Muscle layer of duodenum (tissue), 2 donors: ENCODE results near the gene FUNDC2.

Experiments used
- H3K27ac ChIP-seq: one replicate; pipeline ENCODE4 v1.7.0; 2013; ENCODE audit warnings: mild to moderate bottlenecking, low read length
- H3K27me3 ChIP-seq: one replicate; pipeline ENCODE4 v1.7.0; 2013; ENCODE audit warnings: low read depth, mild to moderate bottlenecking, control low read depth, low read length
- H3K36me3 ChIP-seq, 2 donors: one replicate each; pipeline ENCODE4 v1.7.0; 2013; ENCODE audit warnings: low read length in 2 of 2, control low read depth in 1 of 2, mild to moderate bottlenecking in 1 of 2; ENCODE audit not compliant: insufficient read depth in 2 of 2, control insufficient read depth in 1 of 2
- H3K4me1 ChIP-seq, 2 donors: one replicate each; pipeline ENCODE4 v1.7.0; 2013; ENCODE audit warnings: low read length in 2 of 2, mild to moderate bottlenecking in 2 of 2, control low read depth in 1 of 2, moderate library complexity in 1 of 2; ENCODE audit not compliant: insufficient read depth in 2 of 2, control insufficient read depth in 1 of 2
- H3K4me3 ChIP-seq, 2 donors: one replicate each; pipeline ENCODE4 v1.7.0; 2013; ENCODE audit warnings: low read length in 2 of 2, low read depth in 1 of 2, mild to moderate bottlenecking in 1 of 2
- H3K9me3 ChIP-seq, 2 donors: one replicate each; pipeline ENCODE4 v1.7.0; 2013; ENCODE audit warnings: low read length in 2 of 2, control low read depth in 1 of 2, mild to moderate bottlenecking in 1 of 2; ENCODE audit not compliant: control insufficient read depth in 1 of 2
- donor health status: healthy.

Gene FUNDC2, protein sequence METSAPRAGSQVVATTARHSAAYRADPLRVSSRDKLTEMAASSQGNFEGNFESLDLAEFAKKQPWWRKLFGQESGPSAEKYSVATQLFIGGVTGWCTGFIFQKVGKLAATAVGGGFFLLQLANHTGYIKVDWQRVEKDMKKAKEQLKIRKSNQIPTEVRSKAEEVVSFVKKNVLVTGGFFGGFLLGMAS

DNA sequence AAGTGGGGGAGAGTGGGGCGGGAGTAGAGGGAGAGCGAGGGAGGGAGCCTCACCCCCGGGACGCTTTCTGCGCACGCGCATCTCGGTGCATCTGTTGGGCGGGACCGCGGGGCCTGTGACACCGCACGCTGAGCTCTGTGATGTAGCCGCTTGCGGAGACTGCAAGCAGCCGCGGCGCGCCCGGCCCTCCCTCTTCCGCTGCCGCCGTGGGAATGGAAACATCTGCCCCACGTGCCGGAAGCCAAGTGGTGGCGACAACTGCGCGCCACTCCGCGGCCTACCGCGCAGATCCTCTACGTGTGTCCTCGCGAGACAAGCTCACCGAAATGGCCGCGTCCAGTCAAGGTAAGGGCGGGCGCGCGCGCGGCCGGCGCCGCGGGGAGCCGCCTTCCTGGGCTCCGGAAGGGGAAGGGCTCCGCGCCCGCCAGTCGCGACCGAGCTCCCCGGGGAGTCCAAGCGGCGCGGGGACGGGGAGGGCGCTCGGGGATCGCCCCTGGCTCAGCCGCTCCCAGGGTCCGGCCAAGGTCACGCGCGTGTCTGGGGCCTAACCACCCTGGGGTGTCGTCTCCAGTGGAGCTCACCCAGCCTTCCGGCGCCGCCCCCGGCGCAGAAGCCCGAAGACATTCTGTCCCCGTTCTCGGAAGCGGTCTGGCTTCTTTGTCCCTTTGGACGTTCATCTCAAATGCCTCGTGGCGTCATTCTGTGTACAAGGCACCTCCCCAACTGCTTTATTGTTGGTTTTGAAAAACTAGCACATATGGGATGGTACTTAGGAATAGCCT is at the start of gene FUNDC2:
Gene FUNDC2 (plus strand): TSS at position 118 of the 782 bp plus-strand sequence. CDS start 95 bp downstream, at position 213.
- Histone ChIP-seq H3K27me3 (no peaks in the 10 kb centered on the region), H3K4me3 (peak within 1 kb of the TSS; percentile 69 to 91), H3K9me3 (no peaks in the 10 kb centered on the region), H3K4me1 (no peaks in the 10 kb centered on the region), H3K27ac (peak within 1 kb of the TSS; percentile 99), H3K36me3 (peaks cover 0 to 5% of the 10 kb centered on the region in 2 donors)

DNA sequence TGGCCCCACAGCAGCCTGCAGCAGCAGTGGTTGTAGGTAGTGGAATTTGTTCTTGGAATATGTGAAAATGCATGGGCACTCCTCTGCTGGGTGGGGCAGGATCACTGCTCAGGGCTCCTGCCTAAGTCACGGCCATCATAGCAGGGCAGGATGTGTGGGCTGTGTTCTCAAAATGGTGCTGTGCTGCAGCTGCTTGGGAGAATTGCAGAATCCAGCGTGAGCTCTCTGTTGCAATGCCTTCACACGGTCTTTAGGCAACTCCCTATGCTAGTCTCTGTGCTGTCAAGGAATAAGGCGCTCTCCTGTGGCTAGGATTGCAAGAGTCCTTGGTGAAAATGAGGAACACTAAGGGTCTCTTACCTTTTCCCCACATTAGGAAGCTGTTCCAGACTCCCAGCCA is 47.0 kb upstream of the FUNDC2 start:
- no peaks in the 10 kb centered on the region for H3K27me3 ChIP-seq
- H3K4me3 ChIP-seq = no peak overlapping the region
- no peaks in the 10 kb centered on the region for H3K9me3 ChIP-seq
- H3K27ac ChIP-seq = no peak overlapping the region
- no peaks in the 10 kb centered on the region for H3K36me3 ChIP-seq
- no peaks in the 10 kb centered on the region for H3K4me1 ChIP-seq

DNA sequence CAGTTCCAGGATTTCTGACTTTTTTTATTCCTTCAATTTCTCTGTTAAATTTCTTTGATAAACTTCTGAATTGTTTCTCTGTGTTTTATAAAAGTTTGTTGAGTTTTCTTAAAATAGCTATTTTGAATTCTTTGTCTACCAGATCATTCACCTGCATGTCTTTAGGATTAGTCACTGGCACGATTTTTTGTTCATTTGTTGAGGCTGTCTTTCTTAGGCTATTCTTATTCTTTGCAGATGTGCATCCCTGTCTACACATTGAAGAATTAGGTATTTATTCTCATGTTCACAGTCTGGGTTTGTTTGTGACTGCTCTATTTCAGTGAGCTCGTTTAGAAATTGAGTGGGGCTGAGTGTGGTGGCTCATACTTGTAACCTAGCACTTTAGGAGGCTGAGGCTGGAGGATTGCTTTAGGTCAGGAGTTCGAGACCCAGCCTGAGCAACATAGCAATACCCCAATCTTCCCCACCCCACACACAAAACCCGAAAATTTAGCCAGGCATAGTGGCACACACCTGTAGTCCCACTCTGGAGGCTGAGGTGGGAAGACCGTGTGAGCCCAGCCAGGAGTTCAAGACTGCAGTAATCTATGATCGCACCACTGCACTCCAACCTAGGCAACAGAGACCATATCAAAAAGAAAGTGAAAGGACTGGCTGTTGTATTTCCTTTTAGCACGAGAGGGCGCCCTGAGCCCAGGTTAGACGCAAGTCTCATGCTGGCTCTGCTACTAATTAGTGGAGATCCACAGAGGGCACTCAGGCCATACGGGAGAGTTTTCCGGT is 46.1 kb upstream of the FUNDC2 start:
- Histone ChIP-seq H3K9me3 (no peaks in the 10 kb centered on the region), H3K36me3 (no peaks in the 10 kb centered on the region), H3K27me3 (no peaks in the 10 kb centered on the region), H3K4me3 (peak overlapping the region; percentile 53 to 57), H3K4me1 (no peaks in the 10 kb centered on the region), H3K27ac (no peak overlapping the region)

DNA sequence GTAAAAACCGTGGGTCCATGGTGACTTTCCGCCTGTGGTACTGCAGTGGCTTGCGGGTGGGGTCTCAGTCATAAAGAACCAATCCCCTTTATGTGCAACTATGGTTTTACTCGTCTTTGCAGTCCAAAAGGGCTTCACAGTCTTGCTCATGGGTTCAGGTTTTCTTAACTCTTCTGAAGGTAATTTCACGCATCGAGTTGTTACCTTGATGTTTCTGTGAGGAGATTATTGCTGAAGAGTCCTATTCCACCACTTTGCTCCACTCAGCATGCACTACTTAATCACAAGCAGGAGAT is 45.6 kb upstream of the FUNDC2 start:
- H3K27me3 ChIP-seq = no peaks in the 10 kb centered on the region
- H3K27ac ChIP-seq = no peak overlapping the region
- no peaks in the 10 kb centered on the region for H3K4me1 ChIP-seq
- H3K4me3 ChIP-seq = peak overlapping the region; percentile 53 to 57
- H3K36me3 ChIP-seq = no peaks in the 10 kb centered on the region
- no peaks in the 10 kb centered on the region for H3K9me3 ChIP-seq

DNA sequence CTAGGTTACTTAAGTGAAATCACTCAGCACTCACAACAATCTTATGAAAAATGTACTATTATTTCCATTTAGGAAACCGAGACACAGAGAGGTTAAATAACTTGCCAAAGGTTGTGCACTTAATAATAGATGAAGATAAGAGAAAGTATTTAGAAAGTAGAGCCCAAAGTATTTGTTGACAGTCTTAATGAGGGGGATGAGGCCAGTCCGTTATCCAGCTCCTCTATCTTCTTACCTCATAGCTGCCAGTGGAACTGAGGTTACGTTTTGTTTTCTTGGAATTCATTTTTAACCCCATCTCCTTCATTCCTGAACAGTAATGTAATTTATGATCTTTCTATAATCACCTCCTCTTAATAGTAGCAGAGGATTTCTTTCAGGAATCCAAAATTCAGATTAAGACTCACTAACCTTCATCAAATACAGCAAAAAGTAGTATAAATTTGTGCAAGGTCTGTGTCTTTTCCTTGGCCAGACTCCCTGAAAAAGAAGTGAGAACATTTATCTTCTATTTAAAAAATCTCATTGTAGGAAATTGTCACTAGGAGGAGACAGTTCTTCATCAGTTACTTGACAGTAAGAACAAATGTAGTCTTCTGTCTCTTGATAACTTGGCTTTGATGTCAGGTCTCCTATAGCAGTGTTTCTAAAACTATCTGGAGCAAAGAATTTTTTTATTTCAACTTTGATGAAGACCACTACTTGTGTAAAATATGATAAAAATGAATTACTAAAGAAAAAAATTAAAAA is 39.6 kb upstream of the FUNDC2 start:
- H3K4me1 ChIP-seq = no peaks in the 10 kb centered on the region
- no peak overlapping the region for H3K27ac ChIP-seq

DNA sequence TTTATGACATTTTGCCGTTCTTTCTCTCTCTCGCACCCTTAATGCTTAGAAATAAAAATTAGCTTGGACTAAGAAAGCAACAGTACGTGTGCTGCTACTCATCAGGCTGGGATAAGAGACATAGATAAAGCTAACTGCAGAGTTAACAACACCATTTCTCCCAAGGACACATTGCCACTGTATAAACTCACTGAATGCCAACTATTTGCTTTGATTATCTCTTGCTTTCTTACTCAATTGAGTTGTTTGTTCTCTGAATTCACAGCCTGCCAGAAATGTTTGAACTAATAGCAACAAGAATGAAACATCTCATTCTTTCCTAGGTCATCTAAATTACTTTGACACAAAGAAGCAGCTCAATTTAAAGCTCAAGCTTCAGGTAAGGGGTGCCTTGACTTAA is 38.7 kb upstream of the FUNDC2 start:
- Histone ChIP-seq H3K27ac (no peak overlapping the region), H3K4me3 (no peak overlapping the region), H3K4me1 (no peaks in the 10 kb centered on the region), H3K36me3 (no peaks in the 10 kb centered on the region), H3K9me3 (no peaks in the 10 kb centered on the region), H3K27me3 (no peaks in the 10 kb centered on the region)

More for the DNA sequence above, 39.6 kb upstream of the FUNDC2 start:
- Histone ChIP-seq H3K4me3 (no peak overlapping the region), H3K9me3 (no peaks in the 10 kb centered on the region), H3K27me3 (no peaks in the 10 kb centered on the region), H3K36me3 (no peaks in the 10 kb centered on the region)

DNA sequence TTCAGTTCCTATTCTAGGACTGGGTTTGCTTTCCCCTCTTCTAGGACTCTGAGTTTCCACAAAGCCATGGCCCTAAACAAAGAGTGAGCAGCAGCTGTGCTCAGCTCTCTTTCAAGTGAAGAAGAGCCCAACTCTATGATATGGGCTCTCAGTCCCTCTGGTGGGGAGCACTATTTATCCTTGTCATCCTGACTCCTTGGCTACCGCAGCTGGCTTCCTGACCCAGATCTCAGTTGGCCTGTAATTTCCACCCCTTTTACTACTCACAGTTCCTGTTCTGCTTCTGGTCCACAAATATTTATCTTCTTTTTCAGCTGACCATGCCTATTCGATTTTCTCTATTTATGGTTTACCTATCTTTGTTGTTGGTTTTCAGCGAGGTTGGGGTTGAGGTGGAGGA is 37.9 kb upstream of the FUNDC2 start:
- Histone ChIP-seq H3K4me3 (no peak overlapping the region), H3K9me3 (no peaks in the 10 kb centered on the region), H3K27me3 (no peaks in the 10 kb centered on the region), H3K4me1 (no peaks in the 10 kb centered on the region), H3K27ac (no peak overlapping the region), H3K36me3 (no peaks in the 10 kb centered on the region)

DNA sequence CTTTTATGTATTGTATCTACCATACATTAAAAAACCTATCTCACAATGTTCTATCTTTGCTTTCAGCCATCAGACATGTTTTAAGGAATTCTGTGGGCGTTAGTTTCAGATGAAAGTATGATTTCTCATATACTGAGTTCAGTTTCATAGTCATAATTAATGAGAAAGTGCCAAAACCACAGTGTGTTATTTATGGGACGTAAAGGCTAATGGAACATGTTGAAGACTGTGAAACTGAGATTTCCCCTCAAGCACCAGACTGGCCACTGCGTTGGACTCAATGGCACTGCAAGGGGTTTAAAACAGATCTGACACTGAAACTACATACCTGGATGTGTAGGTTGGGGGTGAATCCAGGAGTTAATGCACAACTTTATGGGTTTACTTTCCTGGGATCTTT is 36.1 kb upstream of the FUNDC2 start:
- Histone ChIP-seq H3K9me3 (no peaks in the 10 kb centered on the region), H3K4me1 (no peaks in the 10 kb centered on the region), H3K27ac (no peak overlapping the region), H3K36me3 (no peaks in the 10 kb centered on the region), H3K27me3 (no peaks in the 10 kb centered on the region), H3K4me3 (no peak overlapping the region)

DNA sequence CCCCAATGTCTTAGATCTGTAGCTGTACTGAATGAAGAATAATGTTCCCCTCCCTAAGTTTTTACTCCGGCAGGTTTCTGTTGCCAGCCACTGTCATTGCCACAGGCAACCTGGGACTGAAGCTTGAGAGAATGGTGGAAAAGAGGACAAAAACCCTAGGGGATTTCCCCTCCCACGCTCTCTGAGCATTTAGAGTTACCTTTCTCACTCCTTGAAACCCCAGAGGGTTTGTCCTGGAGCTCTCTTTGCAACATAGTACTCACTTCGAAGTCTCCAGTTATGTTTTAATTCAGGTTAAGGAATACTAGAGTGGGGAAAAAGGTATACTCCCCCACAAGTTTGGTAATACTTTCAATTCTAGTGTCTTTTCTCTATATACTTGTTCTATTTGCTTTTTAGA is 35.6 kb upstream of the FUNDC2 start:
- H3K27ac ChIP-seq = no peak overlapping the region
- no peaks in the 10 kb centered on the region for H3K36me3 ChIP-seq
- H3K9me3 ChIP-seq = no peaks in the 10 kb centered on the region

DNA sequence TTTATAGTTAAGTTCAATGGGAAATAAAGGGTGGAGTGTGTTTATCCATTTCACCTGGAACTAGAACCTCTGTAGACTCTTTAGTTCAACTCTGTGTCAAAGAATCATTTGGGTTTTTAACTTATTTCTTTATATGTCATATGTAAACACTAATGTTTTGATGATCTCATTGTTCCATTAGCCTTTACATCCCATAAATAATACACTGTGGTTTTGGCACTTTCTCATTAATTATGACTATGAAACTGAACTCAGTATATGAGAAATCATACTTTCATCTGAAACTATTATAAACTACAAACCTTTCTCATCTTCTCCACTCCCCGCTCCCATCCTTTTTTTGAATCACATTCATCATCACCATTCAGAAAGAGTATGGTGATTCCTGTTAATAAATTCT is 35.2 kb upstream of the FUNDC2 start:
- no peaks in the 10 kb centered on the region for H3K27me3 ChIP-seq
- no peaks in the 10 kb centered on the region for H3K36me3 ChIP-seq
- no peaks in the 10 kb centered on the region for H3K4me1 ChIP-seq
- no peak overlapping the region for H3K4me3 ChIP-seq
- no peak overlapping the region for H3K27ac ChIP-seq
- H3K9me3 ChIP-seq = no peaks in the 10 kb centered on the region

More for the DNA sequence above, 35.6 kb upstream of the FUNDC2 start:
- Histone ChIP-seq H3K4me3 (no peak overlapping the region), H3K27me3 (no peaks in the 10 kb centered on the region), H3K4me1 (no peaks in the 10 kb centered on the region)
